Neural cell (in vitro differentiated cells): Measurements from ENCODE around the gene RPUSD2. TPM values are rescaled to one million over a fixed set of nuclear protein-coding genes. Genes with fewer than 3 reads are reported as not detected.

Experiments used
- H2AFZ ChIP-seq: fragments of 200-600, 300-800 bp; sonication (generic), shearing (Covaris generic); 2 replicates; pipeline ENCODE4 v1.6.0; 2014; ENCODE audit warnings: low read depth, mild to moderate bottlenecking, antibody characterized with exemption, low read length, moderate library complexity
- H3F3A ChIP-seq: fragments of 200-600 bp; shearing (Covaris generic); 2 replicates; pipeline ENCODE4 v1.6.1; 2016; ENCODE audit warnings: mild to moderate bottlenecking, moderate library complexity, mixed read lengths, antibody characterized with exemption, low read length; ENCODE audit not compliant: insufficient read depth, poor library complexity, severe bottlenecking
- H3K27ac ChIP-seq: fragments of 200-600, 300-800 bp; sonication (generic), shearing (Covaris generic); 2 replicates; pipeline ENCODE4 v1.5.1; 2014; ENCODE audit warnings: mild to moderate bottlenecking, low read length, moderate library complexity
- H3K27me3 ChIP-seq: fragments of 300-800, 200-600 bp; sonication (generic), shearing (Covaris generic); 2 replicates; pipeline ENCODE4 v1.6.0; 2014; ENCODE audit warnings: mild to moderate bottlenecking, low read depth, low read length, moderate library complexity; ENCODE audit not compliant: insufficient read depth
- H3K36me3 ChIP-seq: fragments of 300-800, 200-600 bp; sonication (generic), shearing (Covaris generic); 2 replicates; pipeline ENCODE4 v1.5.1; 2014; ENCODE audit warnings: mild to moderate bottlenecking, antibody characterized with exemption, low read length, moderate library complexity; ENCODE audit not compliant: insufficient read depth
- H3K4me2 ChIP-seq: fragments of 300-800, 200-600 bp; sonication (generic), shearing (Covaris generic); 2 replicates; pipeline ENCODE4 v1.6.0; 2014; ENCODE audit warnings: mild to moderate bottlenecking, low read length
- H3K4me3 ChIP-seq: fragments of 300-800, 200-600 bp; sonication (generic), shearing (Covaris generic); 2 replicates; pipeline ENCODE4 v1.5.1; 2014; ENCODE audit warnings: mild to moderate bottlenecking, low read length, moderate library complexity
- H3K79me2 ChIP-seq: fragments of 200-600 bp; shearing (Covaris generic); replicated peaks from 2 replicates; pipeline ENCODE4 v1.6.0; 2014; ENCODE audit warnings: mild to moderate bottlenecking, low read length, moderate library complexity; ENCODE audit not compliant: insufficient read depth
- H3K9ac ChIP-seq: fragments of 300-800, 200-600 bp; sonication (generic), shearing (Covaris generic); 2 replicates; pipeline ENCODE4 v1.6.1; 2016; ENCODE audit warnings: mild to moderate bottlenecking, low read length, mixed read lengths
- H3K9me2 ChIP-seq: fragments of 200-600 bp; shearing (Covaris generic); 2 replicates; pipeline ENCODE4 v1.6.1; 2016; ENCODE audit warnings: mild to moderate bottlenecking, low read length, mixed read lengths; ENCODE audit not compliant: insufficient read depth
- H3K9me3 ChIP-seq: fragments of 200-600, 300-800 bp; sonication (generic), shearing (Covaris generic); 2 replicates; pipeline ENCODE4 v1.6.1; 2016; ENCODE audit warnings: mild to moderate bottlenecking, mixed run types, low read length, moderate library complexity, mixed read lengths
- H4K20me1 ChIP-seq: fragments of 200-600 bp; shearing (Covaris generic); 2 replicates; pipeline ENCODE4 v1.6.1; 2016; ENCODE audit warnings: mild to moderate bottlenecking, mixed run types; ENCODE audit not compliant: insufficient read depth
- EP300 ChIP-seq: fragments of 450-650 bp; conservative IDR thresholded peaks from 2 replicates; pipeline ENCODE4 v1.6.1; 2014; ENCODE audit warnings: antibody characterized with exemption, mild to moderate bottlenecking, moderate library complexity; ENCODE audit not compliant: poor library complexity, severe bottlenecking
- EZH2 ChIP-seq: fragments of 200-600, 300-800 bp; shearing (Covaris generic), sonication (generic); IDR thresholded peaks from 2 replicates; pipeline ENCODE4 v1.6.1; 2014; ENCODE audit warnings: antibody characterized with exemption, low read length, borderline replicate concordance, mild to moderate bottlenecking; ENCODE audit not compliant: insufficient read depth, poor library complexity, severe bottlenecking
- MXI1 ChIP-seq: fragments of 450-650 bp; conservative IDR thresholded peaks from 2 replicates; pipeline ENCODE4 v1.6.1; 2014; ENCODE audit warnings: antibody characterized with exemption, mild to moderate bottlenecking; ENCODE audit not compliant: poor library complexity, severe bottlenecking
- POLR2AphosphoS5 ChIP-seq: IDR thresholded peaks from 2 replicates; pipeline ENCODE4 v1.6.1; 2012
- RAD21 ChIP-seq: fragments of 450-650 bp; conservative IDR thresholded peaks from 2 replicates; pipeline ENCODE4 v1.6.1; 2014; ENCODE audit warnings: antibody characterized with exemption, mild to moderate bottlenecking, moderate library complexity
- SMC3 ChIP-seq: fragments of 450-650 bp; conservative IDR thresholded peaks from 2 replicates; pipeline ENCODE4 v1.6.1; 2014; ENCODE audit warnings: antibody characterized with exemption, mild to moderate bottlenecking, moderate library complexity; ENCODE audit not compliant: poor library complexity
- TAF1 ChIP-seq: IDR thresholded peaks from 2 replicates; pipeline ENCODE4 v1.6.1; 2012; ENCODE audit warnings: low read depth
- polyA plus RNA-seq: library from polyadenylated mRNA; depleted of rRNA; stranded (reverse); fragments of >200 nt; gene quantifications from 2 replicates; pipeline ENCODE4 v1.2.3, GENCODE V29; 2014
- TF ChIP-seq, protein P1 (sequence below): fragments of 450-650 bp; IDR thresholded peaks from 2 replicates; pipeline ENCODE4 v1.5.1; 2014; ENCODE audit warnings: antibody characterized with exemption, mild to moderate bottlenecking, moderate library complexity; ENCODE audit not compliant: poor library complexity, severe bottlenecking
- TF ChIP-seq, protein P2 (sequence below): IDR thresholded peaks from 2 replicates; pipeline ENCODE4 v1.6.1; 2012; ENCODE audit warnings: borderline replicate concordance

RPUSD2 gene
- polyA plus RNA-seq, 1 donor from 2014 or later: 13.2 TPM

DNA sequence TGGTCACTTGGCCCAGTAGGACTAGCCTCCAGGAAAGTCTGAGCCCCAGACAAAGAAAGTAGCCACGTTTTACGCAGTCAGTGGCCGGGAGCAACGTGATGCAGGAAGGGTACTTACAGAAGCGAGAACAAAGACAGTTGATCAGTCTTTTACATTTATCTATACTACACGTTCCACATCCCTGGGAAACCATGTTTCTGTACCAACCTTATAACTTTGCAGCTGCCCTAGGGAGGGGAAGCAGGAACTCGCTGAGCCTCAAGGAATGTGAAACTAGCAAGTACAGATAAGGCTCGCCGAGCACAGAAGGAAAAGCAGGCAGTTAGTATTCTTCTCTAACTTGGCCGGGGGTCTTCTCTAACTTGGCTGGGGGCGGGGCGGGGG is 21.6 kb downstream of the RPUSD2 start:
- H4K20me1 ChIP-seq: no peaks in the 10 kb centered on the region
- no peaks in the 10 kb centered on the region for H3K9me2 ChIP-seq
- no peak overlapping the region for H3K4me3 ChIP-seq
- no peak overlapping the region for H2AFZ ChIP-seq
- no peaks in the 10 kb centered on the region for H3K9me3 ChIP-seq
- no peak overlapping the region for H3K27ac ChIP-seq
- no peak overlapping the region for H3K4me2 ChIP-seq
- TF ChIP-seq, protein P1, sequence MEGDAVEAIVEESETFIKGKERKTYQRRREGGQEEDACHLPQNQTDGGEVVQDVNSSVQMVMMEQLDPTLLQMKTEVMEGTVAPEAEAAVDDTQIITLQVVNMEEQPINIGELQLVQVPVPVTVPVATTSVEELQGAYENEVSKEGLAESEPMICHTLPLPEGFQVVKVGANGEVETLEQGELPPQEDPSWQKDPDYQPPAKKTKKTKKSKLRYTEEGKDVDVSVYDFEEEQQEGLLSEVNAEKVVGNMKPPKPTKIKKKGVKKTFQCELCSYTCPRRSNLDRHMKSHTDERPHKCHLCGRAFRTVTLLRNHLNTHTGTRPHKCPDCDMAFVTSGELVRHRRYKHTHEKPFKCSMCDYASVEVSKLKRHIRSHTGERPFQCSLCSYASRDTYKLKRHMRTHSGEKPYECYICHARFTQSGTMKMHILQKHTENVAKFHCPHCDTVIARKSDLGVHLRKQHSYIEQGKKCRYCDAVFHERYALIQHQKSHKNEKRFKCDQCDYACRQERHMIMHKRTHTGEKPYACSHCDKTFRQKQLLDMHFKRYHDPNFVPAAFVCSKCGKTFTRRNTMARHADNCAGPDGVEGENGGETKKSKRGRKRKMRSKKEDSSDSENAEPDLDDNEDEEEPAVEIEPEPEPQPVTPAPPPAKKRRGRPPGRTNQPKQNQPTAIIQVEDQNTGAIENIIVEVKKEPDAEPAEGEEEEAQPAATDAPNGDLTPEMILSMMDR: no peak
- TF ChIP-seq EP300: no peak
- no peak for TF ChIP-seq MXI1
- no peak for TF ChIP-seq RAD21
- TF ChIP-seq EZH2: no peak
- no peak for TF ChIP-seq SMC3
- no peak for TF ChIP-seq POLR2AphosphoS5
- TF ChIP-seq, protein P2, sequence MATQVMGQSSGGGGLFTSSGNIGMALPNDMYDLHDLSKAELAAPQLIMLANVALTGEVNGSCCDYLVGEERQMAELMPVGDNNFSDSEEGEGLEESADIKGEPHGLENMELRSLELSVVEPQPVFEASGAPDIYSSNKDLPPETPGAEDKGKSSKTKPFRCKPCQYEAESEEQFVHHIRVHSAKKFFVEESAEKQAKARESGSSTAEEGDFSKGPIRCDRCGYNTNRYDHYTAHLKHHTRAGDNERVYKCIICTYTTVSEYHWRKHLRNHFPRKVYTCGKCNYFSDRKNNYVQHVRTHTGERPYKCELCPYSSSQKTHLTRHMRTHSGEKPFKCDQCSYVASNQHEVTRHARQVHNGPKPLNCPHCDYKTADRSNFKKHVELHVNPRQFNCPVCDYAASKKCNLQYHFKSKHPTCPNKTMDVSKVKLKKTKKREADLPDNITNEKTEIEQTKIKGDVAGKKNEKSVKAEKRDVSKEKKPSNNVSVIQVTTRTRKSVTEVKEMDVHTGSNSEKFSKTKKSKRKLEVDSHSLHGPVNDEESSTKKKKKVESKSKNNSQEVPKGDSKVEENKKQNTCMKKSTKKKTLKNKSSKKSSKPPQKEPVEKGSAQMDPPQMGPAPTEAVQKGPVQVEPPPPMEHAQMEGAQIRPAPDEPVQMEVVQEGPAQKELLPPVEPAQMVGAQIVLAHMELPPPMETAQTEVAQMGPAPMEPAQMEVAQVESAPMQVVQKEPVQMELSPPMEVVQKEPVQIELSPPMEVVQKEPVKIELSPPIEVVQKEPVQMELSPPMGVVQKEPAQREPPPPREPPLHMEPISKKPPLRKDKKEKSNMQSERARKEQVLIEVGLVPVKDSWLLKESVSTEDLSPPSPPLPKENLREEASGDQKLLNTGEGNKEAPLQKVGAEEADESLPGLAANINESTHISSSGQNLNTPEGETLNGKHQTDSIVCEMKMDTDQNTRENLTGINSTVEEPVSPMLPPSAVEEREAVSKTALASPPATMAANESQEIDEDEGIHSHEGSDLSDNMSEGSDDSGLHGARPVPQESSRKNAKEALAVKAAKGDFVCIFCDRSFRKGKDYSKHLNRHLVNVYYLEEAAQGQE: no peak
- TF ChIP-seq TAF1: no peak
- no peaks in the 10 kb centered on the region for H3K36me3 ChIP-seq
- no peaks in the 10 kb centered on the region for H3K27me3 ChIP-seq
- peaks cover 4% of the 10 kb centered on the region for H3F3A ChIP-seq
- H3K9ac ChIP-seq: no peak overlapping the region
- no peaks in the 10 kb centered on the region for H3K79me2 ChIP-seq

DNA sequence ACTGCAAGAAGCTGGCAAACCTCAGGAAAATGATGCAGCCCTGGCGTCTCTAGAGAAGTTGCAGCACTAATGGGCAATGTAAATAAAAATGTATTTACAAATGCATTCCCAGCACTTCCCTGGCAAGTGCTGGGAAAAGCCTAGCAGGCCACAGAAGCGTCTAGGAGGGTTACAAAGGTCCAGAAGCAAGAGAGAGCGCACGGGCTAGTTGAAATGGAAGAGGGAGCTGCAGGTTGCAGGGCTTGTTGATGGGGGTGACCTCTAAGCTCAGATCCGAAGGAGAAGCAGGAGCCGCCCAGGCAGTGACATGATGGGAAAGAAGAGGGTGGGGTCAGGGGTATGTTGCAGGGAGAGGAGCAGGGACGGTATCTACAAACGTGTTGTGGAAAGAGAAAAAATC is 22.3 kb downstream of the RPUSD2 start:
- no peaks in the 10 kb centered on the region for H3K36me3 ChIP-seq
- no peak overlapping the region for H3K4me3 ChIP-seq
- no peaks in the 10 kb centered on the region for H3K79me2 ChIP-seq
- no peak overlapping the region for H3K9ac ChIP-seq
- TF ChIP-seq, protein P2: no peak
- no peak for TF ChIP-seq MXI1
- TF ChIP-seq EZH2: no peak
- TF ChIP-seq POLR2AphosphoS5: no peak
- TF ChIP-seq, protein P1: no peak
- TF ChIP-seq TAF1: no peak
- TF ChIP-seq RAD21: no peak
- no peak for TF ChIP-seq EP300
- TF ChIP-seq SMC3: no peak
- no peaks in the 10 kb centered on the region for H3K9me3 ChIP-seq
- H3K4me2 ChIP-seq: no peak overlapping the region
- H3K27ac ChIP-seq: no peak overlapping the region
- no peaks in the 10 kb centered on the region for H3K9me2 ChIP-seq
- no peaks in the 10 kb centered on the region for H4K20me1 ChIP-seq
- peaks cover 4% of the 10 kb centered on the region for H3F3A ChIP-seq
- H2AFZ ChIP-seq: no peak overlapping the region
- no peaks in the 10 kb centered on the region for H3K27me3 ChIP-seq
